ENCODE measurements around the gene SMARCAD1. TPM values are rescaled to one million over a fixed set of nuclear protein-coding genes. Genes with fewer than 3 reads are reported as not detected.

The SMARCAD1 gene
- total and polyA plus RNA-seq, 9 of the 15 experiments (the other 6 are each of a cell fraction or from before 2014, with no cell fraction given), result 11.2 to 52.2 (median 34.6) TPM

DNA sequence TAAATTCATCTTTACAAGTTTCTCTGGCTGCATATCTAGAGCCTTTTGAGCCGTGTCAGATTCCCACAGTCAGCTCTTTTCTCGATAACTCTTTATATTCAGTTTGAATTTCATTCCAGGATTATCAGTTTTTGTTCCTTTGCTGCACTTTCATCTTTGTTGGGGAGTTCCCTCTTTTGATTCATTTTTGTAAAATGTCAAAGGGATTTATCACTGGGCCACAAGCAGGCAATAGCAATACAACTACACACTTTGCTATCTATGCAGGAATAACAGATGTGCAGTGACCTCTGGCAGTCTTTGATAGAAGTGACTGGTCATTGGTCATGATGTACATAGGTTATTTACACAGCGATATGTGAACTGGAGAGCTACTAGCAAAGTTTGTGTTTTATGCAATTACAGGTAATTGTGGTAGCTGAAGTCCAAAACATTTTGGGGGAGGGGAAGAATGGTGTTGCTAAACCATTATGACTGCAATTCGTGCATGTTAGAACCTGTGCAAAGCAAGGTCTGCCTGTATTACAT lies 91.1 kb downstream of the SMARCAD1 start (continued):
- TF ChIP-seq MBD2 (IDR thresholded peaks at IDR 0.05; ENCODE audit: borderline replicate concordance, low read depth) (no peak), KLF6 (CRISPR knock-in tag; IDR thresholded peaks at IDR 0.05; ENCODE audit: borderline replicate concordance) (no peak), MYNN (IDR thresholded peaks at IDR 0.05) (no peak), MYNN (CRISPR knock-in tag; IDR thresholded peaks at IDR 0.05) (no peak), ZNF507 (tag; conservative IDR thresholded peaks at IDR 0.05) (no peak), TFAM (CRISPR knock-in tag; conservative IDR thresholded peaks at IDR 0.05) (no peak), TEAD2 (tag; IDR thresholded peaks at IDR 0.05) (no peak), ZNF133 (CRISPR knock-in tag; IDR thresholded peaks at IDR 0.05) (no peak), MYC (IDR thresholded peaks at IDR 0.05; ENCODE audit: low read depth, low read length) (no peak), MYC (CRISPR knock-in tag; IDR thresholded peaks at IDR 0.05; ENCODE audit: borderline replicate concordance, low read depth) (no peak), ZC3H11A (IDR thresholded peaks at IDR 0.05; ENCODE audit: low read depth, low read length) (no peak), PURB (CRISPR knock-in tag; IDR thresholded peaks at IDR 0.05; ENCODE audit: low read depth) (no peak), ZNF347 (CRISPR knock-in tag; IDR thresholded peaks at IDR 0.05; ENCODE audit: low read depth) (no peak), ZNF316 (IDR thresholded peaks at IDR 0.05) (peak; percentile 69), BHLHE40 (IDR thresholded peaks at IDR 0.05; ENCODE audit: low read length) (no peak), ZFPM2 (CRISPR knock-in tag; IDR thresholded peaks at IDR 0.05) (no peak), TAF9B (IDR thresholded peaks at IDR 0.05; ENCODE audit: partially characterized antibody) (no peak), ZNF445 (CRISPR knock-in tag; IDR thresholded peaks at IDR 0.05; ENCODE audit: low read depth) (no peak), ZNF354B (CRISPR knock-in tag; IDR thresholded peaks at IDR 0.05) (no peak), ZZZ3 (IDR thresholded peaks at IDR 0.05) (no peak), ZC3H8 (IDR thresholded peaks at IDR 0.05) (no peak), RBM15 (IDR thresholded peaks at IDR 0.05; ENCODE audit: insufficient read depth, low read length) (no peak), IRF2 (CRISPR knock-in tag; IDR thresholded peaks at IDR 0.05) (no peak)
- TF ChIP-seq, protein P1, sequence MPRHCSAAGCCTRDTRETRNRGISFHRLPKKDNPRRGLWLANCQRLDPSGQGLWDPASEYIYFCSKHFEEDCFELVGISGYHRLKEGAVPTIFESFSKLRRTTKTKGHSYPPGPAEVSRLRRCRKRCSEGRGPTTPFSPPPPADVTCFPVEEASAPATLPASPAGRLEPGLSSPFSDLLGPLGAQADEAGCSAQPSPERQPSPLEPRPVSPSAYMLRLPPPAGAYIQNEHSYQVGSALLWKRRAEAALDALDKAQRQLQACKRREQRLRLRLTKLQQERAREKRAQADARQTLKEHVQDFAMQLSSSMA (CRISPR knock-in tag; IDR thresholded peaks at IDR 0.05), result no peak
- TF ChIP-seq, protein P2, sequence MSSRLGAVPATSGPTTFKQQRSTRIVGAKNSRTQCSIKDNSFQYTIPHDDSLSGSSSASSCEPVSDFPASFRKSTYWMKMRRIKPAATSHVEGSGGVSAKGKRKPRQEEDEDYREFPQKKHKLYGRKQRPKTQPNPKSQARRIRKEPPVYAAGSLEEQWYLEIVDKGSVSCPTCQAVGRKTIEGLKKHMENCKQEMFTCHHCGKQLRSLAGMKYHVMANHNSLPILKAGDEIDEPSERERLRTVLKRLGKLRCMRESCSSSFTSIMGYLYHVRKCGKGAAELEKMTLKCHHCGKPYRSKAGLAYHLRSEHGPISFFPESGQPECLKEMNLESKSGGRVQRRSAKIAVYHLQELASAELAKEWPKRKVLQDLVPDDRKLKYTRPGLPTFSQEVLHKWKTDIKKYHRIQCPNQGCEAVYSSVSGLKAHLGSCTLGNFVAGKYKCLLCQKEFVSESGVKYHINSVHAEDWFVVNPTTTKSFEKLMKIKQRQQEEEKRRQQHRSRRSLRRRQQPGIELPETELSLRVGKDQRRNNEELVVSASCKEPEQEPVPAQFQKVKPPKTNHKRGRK (tag; IDR thresholded peaks at IDR 0.05), result no peak
- TF ChIP-seq, protein P3, sequence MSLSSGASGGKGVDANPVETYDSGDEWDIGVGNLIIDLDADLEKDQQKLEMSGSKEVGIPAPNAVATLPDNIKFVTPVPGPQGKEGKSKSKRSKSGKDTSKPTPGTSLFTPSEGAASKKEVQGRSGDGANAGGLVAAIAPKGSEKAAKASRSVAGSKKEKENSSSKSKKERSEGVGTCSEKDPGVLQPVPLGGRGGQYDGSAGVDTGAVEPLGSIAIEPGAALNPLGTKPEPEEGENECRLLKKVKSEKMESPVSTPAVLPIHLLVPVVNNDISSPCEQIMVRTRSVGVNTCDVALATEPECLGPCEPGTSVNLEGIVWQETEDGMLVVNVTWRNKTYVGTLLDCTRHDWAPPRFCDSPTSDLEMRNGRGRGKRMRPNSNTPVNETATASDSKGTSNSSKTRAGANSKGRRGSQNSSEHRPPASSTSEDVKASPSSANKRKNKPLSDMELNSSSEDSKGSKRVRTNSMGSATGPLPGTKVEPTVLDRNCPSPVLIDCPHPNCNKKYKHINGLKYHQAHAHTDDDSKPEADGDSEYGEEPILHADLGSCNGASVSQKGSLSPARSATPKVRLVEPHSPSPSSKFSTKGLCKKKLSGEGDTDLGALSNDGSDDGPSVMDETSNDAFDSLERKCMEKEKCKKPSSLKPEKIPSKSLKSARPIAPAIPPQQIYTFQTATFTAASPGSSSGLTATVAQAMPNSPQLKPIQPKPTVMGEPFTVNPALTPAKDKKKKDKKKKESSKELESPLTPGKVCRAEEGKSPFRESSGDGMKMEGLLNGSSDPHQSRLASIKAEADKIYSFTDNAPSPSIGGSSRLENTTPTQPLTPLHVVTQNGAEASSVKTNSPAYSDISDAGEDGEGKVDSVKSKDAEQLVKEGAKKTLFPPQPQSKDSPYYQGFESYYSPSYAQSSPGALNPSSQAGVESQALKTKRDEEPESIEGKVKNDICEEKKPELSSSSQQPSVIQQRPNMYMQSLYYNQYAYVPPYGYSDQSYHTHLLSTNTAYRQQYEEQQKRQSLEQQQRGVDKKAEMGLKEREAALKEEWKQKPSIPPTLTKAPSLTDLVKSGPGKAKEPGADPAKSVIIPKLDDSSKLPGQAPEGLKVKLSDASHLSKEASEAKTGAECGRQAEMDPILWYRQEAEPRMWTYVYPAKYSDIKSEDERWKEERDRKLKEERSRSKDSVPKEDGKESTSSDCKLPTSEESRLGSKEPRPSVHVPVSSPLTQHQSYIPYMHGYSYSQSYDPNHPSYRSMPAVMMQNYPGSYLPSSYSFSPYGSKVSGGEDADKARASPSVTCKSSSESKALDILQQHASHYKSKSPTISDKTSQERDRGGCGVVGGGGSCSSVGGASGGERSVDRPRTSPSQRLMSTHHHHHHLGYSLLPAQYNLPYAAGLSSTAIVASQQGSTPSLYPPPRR (CRISPR knock-in tag; IDR thresholded peaks at IDR 0.05; ENCODE audit: borderline replicate concordance), result no peak

Data from K562 (cell line).